Measurements from ENCODE around the gene TMEM120B.

DNA sequence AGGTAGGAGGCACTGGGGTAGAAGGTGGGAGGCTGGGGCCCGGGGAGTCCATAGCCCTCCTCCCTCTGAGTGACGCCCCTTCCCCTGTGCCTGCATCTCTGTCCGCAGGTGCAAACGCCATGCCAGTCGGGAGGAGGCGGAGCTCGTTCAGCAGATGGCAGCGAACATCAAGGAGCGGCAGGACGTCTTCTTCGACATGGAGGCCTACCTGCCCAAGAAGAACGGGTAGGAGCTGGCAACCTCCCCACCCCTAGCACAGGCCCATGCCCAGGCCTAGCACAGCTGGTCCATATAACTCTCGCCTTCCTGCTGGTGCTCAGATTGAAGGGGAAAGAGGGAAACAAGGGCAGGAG is 35.6 kb downstream of the TMEM120B start:
- TF ChIP-seq, protein P1, sequence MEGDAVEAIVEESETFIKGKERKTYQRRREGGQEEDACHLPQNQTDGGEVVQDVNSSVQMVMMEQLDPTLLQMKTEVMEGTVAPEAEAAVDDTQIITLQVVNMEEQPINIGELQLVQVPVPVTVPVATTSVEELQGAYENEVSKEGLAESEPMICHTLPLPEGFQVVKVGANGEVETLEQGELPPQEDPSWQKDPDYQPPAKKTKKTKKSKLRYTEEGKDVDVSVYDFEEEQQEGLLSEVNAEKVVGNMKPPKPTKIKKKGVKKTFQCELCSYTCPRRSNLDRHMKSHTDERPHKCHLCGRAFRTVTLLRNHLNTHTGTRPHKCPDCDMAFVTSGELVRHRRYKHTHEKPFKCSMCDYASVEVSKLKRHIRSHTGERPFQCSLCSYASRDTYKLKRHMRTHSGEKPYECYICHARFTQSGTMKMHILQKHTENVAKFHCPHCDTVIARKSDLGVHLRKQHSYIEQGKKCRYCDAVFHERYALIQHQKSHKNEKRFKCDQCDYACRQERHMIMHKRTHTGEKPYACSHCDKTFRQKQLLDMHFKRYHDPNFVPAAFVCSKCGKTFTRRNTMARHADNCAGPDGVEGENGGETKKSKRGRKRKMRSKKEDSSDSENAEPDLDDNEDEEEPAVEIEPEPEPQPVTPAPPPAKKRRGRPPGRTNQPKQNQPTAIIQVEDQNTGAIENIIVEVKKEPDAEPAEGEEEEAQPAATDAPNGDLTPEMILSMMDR (IDR thresholded peaks at IDR 0.05): no peak
- no peak for TF ChIP-seq POLR2A (IDR thresholded peaks at IDR 0.05)

Data from Peyer's patch (tissue), 4 donors.